SU-DHL-6 (cell line): ENCODE data around the gene PPP2R3A.
"Not testable (repeated sequence)": the region's sequence is repeated elsewhere in the genome, so short reads cannot be mapped to it uniquely, and the experiment has no call there.

Experiments used
- CTCF ChIP-seq: fragments of 200-600 bp; sonication (generic); IDR thresholded peaks from one replicate; pipeline ENCODE4 v1.5.1; 2017; ENCODE audit warnings: antibody characterized with exemption, mild to moderate bottlenecking, low read length, moderate library complexity; ENCODE audit not compliant: insufficient read depth, poor library complexity, severe bottlenecking
- EZH2phosphoT487 ChIP-seq: fragments of 200-600 bp; sonication (generic), shearing (Covaris generic); conservative IDR thresholded peaks from 2 replicates; pipeline ENCODE4 v1.6.1; 2018; ENCODE audit warnings: mild to moderate bottlenecking, antibody characterized with exemption, low read length, moderate library complexity, mixed read lengths

DNA sequence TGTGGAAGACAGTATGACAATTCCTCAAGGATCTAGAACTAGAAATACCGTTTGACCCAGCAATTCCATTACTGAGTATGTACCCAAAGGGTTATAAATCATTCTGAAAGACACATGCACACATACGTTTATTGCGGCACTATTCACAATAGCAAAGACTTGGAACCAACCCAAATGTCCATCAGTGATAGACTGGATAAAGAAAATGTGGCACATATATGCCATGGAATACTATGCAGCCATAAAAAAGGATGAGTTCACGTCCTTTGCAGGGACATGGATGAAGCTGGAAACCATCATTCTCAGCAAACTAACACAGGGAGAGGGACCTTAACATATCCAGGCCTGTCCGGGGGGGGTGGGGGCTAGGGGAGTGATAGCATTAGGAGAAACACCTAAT, 154.3 kb downstream of the PPP2R3A start:
- TF ChIP-seq CTCF, EZH2phosphoT487: not testable (repeated sequence)
